ENCODE measurements around the gene DUSP22.

DNA sequence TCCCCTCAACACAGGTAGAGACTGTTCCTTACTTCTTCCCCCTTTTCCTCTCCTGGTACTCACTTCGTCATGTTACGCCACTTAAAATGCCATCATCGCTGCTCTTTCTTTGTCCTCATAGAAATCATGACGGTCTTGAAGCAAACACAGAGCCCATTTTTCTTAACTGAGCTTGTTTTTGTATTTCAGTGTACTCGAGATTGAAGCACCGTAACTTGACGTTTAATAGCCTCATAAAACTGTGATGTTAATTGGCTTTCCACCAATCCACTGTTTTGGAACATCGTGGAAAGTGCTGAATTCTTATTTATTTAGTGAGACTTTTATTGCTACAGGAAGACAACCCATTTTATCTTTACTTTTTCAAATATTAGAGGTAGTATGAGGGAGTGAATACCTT lies 38.7 kb downstream of the DUSP22 start:
- no peak for TF ChIP-seq EP300 (IDR thresholded peaks at IDR 0.05)
- TF ChIP-seq, protein P1, sequence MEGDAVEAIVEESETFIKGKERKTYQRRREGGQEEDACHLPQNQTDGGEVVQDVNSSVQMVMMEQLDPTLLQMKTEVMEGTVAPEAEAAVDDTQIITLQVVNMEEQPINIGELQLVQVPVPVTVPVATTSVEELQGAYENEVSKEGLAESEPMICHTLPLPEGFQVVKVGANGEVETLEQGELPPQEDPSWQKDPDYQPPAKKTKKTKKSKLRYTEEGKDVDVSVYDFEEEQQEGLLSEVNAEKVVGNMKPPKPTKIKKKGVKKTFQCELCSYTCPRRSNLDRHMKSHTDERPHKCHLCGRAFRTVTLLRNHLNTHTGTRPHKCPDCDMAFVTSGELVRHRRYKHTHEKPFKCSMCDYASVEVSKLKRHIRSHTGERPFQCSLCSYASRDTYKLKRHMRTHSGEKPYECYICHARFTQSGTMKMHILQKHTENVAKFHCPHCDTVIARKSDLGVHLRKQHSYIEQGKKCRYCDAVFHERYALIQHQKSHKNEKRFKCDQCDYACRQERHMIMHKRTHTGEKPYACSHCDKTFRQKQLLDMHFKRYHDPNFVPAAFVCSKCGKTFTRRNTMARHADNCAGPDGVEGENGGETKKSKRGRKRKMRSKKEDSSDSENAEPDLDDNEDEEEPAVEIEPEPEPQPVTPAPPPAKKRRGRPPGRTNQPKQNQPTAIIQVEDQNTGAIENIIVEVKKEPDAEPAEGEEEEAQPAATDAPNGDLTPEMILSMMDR (IDR thresholded peaks at IDR 0.05), result no peak

All from tibial nerve (tissue), 4 donors.